Measurements from ENCODE around the gene BLID.

DNA sequence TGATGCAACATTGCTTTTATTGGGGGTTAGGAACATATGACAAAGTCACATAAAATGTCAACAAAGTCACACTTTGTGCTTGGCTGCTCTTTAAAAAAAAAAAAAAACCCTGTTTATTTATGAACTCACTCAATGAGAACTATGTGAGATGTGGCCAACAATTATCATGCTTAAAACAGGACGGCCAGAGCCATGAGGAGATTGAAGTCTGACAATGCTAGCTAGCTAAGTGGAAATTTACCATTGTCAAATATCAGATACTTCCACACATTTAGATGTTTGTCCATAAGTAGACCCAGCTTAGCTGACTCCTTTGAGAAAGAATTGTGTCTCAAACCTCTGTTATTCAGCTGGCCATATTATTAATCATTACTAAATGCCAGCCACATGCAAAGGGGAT is 26.9 kb downstream of the BLID start:
- TF ChIP-seq, protein P1, sequence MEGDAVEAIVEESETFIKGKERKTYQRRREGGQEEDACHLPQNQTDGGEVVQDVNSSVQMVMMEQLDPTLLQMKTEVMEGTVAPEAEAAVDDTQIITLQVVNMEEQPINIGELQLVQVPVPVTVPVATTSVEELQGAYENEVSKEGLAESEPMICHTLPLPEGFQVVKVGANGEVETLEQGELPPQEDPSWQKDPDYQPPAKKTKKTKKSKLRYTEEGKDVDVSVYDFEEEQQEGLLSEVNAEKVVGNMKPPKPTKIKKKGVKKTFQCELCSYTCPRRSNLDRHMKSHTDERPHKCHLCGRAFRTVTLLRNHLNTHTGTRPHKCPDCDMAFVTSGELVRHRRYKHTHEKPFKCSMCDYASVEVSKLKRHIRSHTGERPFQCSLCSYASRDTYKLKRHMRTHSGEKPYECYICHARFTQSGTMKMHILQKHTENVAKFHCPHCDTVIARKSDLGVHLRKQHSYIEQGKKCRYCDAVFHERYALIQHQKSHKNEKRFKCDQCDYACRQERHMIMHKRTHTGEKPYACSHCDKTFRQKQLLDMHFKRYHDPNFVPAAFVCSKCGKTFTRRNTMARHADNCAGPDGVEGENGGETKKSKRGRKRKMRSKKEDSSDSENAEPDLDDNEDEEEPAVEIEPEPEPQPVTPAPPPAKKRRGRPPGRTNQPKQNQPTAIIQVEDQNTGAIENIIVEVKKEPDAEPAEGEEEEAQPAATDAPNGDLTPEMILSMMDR (tag by site-specific recombination; IDR thresholded peaks at IDR 0.05) = no peak
- TF ChIP-seq ZNF529 (tag by site-specific recombination; IDR thresholded peaks at IDR 0.05; ENCODE audit: insufficient replicate concordance) (no peak), ZBTB17 (tag by site-specific recombination; IDR thresholded peaks at IDR 0.05) (no peak), IKZF3 (tag by site-specific recombination; IDR thresholded peaks at IDR 0.05) (no peak)
- TF ChIP-seq, protein P2, sequence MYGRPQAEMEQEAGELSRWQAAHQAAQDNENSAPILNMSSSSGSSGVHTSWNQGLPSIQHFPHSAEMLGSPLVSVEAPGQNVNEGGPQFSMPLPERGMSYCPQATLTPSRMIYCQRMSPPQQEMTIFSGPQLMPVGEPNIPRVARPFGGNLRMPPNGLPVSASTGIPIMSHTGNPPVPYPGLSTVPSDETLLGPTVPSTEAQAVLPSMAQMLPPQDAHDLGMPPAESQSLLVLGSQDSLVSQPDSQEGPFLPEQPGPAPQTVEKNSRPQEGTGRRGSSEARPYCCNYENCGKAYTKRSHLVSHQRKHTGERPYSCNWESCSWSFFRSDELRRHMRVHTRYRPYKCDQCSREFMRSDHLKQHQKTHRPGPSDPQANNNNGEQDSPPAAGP (tag by site-specific recombination; IDR thresholded peaks at IDR 0.05) = no peak
